ENCODE results near the gene CAPZB. TPM values are rescaled to one million over a fixed set of nuclear protein-coding genes. Genes with fewer than 3 reads are reported as not detected.

CAPZB gene
- total RNA-seq, 1 donor from 2014 or later: 189 TPM

DNA sequence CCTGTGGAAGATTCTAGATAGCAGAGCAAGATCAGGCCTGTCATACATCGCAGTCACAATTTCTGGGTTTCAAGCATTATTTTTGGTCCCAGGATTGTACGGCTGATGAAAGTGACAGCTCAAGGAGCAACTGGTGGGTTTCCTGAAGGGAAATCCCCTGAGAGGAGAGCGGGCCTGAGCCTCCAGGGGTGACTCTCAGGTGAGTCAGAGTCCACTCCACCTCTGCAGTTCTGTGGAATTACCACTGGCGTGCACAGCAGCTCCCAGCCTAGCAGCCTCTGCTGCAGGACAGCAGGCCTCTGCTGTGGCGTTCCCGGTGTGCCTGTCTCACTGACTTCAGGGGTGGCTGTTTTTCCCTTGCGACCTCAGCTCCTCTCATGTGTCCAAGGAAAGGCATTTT is 148.8 kb downstream of the CAPZB start:
- H3K36me3 Mint-ChIP-seq (ENCODE audit: insufficient read depth): peaks cover 9% of the 10 kb centered on the region
- no peak overlapping the region for H3K4me3 Mint-ChIP-seq (ENCODE audit: low read depth)
- DNase-seq (ENCODE audit: low spot score, unreplicated experiment): no peak
- H3K27me3 Mint-ChIP-seq: no peaks in the 10 kb centered on the region
- peaks cover 2% of the 10 kb centered on the region for H3K4me1 Mint-ChIP-seq (ENCODE audit: low read depth)
- H3K9me3 Mint-ChIP-seq (ENCODE audit: low read depth): no peaks in the 10 kb centered on the region
- H3K27ac Mint-ChIP-seq: peak overlapping the region; percentile 24
- TF ChIP-seq, protein P1, sequence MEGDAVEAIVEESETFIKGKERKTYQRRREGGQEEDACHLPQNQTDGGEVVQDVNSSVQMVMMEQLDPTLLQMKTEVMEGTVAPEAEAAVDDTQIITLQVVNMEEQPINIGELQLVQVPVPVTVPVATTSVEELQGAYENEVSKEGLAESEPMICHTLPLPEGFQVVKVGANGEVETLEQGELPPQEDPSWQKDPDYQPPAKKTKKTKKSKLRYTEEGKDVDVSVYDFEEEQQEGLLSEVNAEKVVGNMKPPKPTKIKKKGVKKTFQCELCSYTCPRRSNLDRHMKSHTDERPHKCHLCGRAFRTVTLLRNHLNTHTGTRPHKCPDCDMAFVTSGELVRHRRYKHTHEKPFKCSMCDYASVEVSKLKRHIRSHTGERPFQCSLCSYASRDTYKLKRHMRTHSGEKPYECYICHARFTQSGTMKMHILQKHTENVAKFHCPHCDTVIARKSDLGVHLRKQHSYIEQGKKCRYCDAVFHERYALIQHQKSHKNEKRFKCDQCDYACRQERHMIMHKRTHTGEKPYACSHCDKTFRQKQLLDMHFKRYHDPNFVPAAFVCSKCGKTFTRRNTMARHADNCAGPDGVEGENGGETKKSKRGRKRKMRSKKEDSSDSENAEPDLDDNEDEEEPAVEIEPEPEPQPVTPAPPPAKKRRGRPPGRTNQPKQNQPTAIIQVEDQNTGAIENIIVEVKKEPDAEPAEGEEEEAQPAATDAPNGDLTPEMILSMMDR (IDR thresholded peaks at IDR 0.05; ENCODE audit: unreplicated experiment): no peak

DNA sequence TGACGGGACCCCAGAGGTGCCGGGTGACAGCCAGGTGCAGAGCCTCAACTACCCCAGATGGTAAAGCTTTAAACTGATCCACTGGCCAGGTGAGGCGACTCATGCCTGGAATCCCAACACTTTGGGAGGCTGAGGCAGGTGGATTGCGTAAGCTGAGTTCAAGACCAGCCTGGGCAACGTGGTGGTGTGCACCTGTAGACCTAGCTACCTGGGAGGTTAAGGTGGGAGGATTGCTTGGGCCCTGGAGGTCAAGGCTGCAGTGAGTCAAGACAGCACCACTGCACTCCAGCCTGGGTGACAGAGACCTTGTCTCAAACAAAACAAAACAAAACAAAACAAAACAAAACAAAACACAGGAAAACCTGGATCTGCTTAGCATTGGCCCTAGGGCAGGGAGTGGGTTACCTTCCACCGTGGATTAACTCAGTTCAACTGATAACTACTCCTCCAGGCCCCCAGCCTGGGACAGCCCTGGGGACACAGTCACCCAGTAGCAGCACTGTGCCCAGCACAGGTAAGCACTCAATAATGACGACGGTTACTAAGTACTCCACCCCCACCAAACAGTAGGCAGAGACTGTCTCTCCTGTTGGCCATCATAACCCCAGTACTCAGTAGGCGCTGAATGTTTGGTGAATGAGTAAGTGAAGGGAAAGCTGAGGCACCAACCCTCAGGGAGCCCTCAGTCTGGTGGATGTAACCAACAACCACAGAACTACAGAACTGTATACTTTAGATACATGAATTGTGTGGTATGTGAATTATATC is 151.6 kb downstream of the CAPZB start:
- H3K4me1 Mint-ChIP-seq (ENCODE audit: low read depth): no peaks in the 10 kb centered on the region
- peaks cover 2% of the 10 kb centered on the region for H3K36me3 Mint-ChIP-seq (ENCODE audit: insufficient read depth)
- no peak for DNase-seq (ENCODE audit: low spot score, unreplicated experiment)
- no peak overlapping the region for H3K4me3 Mint-ChIP-seq (ENCODE audit: low read depth)
- TF ChIP-seq, protein P1 (IDR thresholded peaks at IDR 0.05; ENCODE audit: unreplicated experiment): no peak
- H3K27ac Mint-ChIP-seq: no peak overlapping the region
- no peaks in the 10 kb centered on the region for H3K9me3 Mint-ChIP-seq (ENCODE audit: low read depth)
- H3K27me3 Mint-ChIP-seq: no peaks in the 10 kb centered on the region

DNA sequence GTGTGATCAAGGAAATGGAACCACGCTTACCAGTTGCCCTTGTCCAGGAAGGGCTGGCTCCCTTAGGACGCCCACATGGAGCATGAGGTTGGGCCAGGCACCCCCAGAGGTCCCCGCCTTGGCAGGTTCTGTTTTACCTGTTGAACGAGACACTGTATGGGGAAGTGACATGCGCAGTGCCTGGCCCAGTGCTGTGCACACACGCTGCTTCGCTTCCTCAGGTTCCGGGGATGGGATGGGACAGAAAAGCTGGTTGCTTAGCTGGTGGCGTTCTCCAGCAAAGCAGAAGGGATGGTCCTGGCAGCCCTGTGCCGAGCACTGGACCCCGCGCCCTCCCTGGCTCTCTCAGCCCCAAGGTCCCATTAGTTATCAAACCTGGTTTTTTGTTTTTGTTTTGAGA is 152.5 kb downstream of the CAPZB start:
- H3K27me3 Mint-ChIP-seq: no peaks in the 10 kb centered on the region
- peak overlapping the region; percentile 13 for H3K27ac Mint-ChIP-seq
- no peaks in the 10 kb centered on the region for H3K4me1 Mint-ChIP-seq (ENCODE audit: low read depth)
- no peak overlapping the region for H3K4me3 Mint-ChIP-seq (ENCODE audit: low read depth)
- DNase-seq (ENCODE audit: low spot score, unreplicated experiment): no peak
- H3K36me3 Mint-ChIP-seq (ENCODE audit: insufficient read depth): peaks cover 2% of the 10 kb centered on the region
- TF ChIP-seq, protein P1 (IDR thresholded peaks at IDR 0.05; ENCODE audit: unreplicated experiment): no peak
- H3K9me3 Mint-ChIP-seq (ENCODE audit: low read depth): no peaks in the 10 kb centered on the region

DNA sequence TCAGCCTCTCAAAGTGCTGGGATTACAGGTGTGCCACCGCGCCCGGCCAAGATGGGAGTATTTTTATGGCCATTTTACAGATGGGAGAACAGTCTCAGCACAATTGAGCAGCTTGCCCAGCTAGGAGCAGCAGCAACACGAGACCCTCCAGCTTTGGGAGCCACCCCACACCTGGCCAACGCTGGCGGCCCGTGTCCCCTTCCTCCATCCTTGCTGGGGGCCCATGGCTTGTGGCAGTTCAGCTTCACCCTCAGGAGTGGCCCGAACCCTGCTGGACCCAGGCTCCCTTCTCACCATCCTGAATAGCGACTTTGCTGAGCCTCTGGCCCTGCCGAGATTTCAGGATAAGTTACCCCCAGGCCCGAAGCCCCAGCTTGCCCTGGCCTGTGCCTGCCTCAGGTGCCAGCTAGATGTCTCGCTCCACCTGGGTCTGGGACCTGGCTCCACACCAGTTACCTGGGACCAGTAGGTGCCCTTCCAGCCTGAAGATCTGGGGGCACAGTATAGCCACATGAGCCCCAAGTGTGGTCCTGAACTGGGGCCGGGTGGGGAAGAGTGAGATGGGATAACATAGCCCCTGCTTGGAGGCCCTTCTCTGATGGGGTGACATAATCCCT is 154.0 kb downstream of the CAPZB start:
- Mint-ChIP-seq H3K4me3 (ENCODE audit: low read depth) (no peak overlapping the region), H3K27me3 (no peaks in the 10 kb centered on the region), H3K4me1 (ENCODE audit: low read depth) (no peaks in the 10 kb centered on the region), H3K27ac (peak overlapping the region; percentile 37), H3K36me3 (ENCODE audit: insufficient read depth) (peaks cover 4% of the 10 kb centered on the region), H3K9me3 (ENCODE audit: low read depth) (no peaks in the 10 kb centered on the region)
- DNase-seq (ENCODE audit: low spot score, unreplicated experiment): no peak
- TF ChIP-seq, protein P1 (IDR thresholded peaks at IDR 0.05; ENCODE audit: unreplicated experiment): no peak

DNA sequence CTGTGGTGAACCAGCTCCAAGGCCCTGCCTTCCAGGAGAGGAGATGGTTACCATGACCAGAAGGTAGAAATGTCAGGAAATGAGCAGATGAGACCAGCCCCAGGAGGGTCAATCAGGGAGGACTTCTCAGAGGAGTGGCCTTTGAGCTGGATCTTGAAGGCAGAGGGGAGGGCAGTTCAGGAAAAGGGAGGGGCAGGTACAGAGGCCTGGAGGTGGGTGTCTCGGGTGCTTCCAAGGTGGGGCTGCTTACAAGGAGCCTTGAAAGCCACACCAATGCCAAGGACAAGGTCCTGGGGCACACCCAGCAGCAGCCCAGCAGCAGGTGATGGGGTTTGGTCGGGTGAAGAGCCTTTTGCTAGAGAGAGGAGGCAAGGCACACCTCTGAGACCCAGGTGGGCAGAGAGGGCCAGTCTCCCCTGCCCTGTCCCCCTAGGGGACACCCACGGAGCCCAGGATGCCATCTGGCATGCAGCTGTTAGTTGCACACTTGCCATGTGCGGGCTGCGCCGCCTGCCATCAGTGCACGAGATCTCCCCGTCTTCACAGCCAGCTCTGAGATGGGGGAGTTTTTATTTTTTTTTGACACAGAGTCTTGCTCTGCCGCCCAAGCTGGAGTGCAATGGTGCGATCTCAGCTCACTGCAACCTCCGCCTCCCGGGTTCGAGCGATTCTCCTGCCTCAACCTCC is 154.7 kb downstream of the CAPZB start:
- no peak overlapping the region for H3K27ac Mint-ChIP-seq
- H3K9me3 Mint-ChIP-seq (ENCODE audit: low read depth): no peaks in the 10 kb centered on the region
- H3K36me3 Mint-ChIP-seq (ENCODE audit: insufficient read depth): peaks cover 4% of the 10 kb centered on the region
- no peaks in the 10 kb centered on the region for H3K4me1 Mint-ChIP-seq (ENCODE audit: low read depth)
- no peak for DNase-seq (ENCODE audit: low spot score, unreplicated experiment)
- H3K27me3 Mint-ChIP-seq: no peaks in the 10 kb centered on the region
- H3K4me3 Mint-ChIP-seq (ENCODE audit: low read depth): no peak overlapping the region
- TF ChIP-seq, protein P1 (IDR thresholded peaks at IDR 0.05; ENCODE audit: unreplicated experiment): no peak

All from progenitor cell of endocrine pancreas (in vitro differentiated cells).